ENCODE measurements around the gene ALDH1L1.

- TF ChIP-seq CTCF (conservative IDR thresholded peaks at IDR 0.05; ENCODE audit: low read depth in 2 of 2): no peak
- TF ChIP-seq POLR2AphosphoS5 (IDR thresholded peaks at IDR 0.05; ENCODE audit: low read depth): no peak
- no peak for TF ChIP-seq EZH2 (IDR thresholded peaks at IDR 0.05; ENCODE audit: low read depth, unreplicated experiment)
- no peak for TF ChIP-seq REST (IDR thresholded peaks at IDR 0.05; ENCODE audit: unreplicated experiment)
- TF ChIP-seq EZH2phosphoT487 (IDR thresholded peaks at IDR 0.05; ENCODE audit: unreplicated experiment): no peak
- TF ChIP-seq CREB1 (CRISPR knock-in tag; IDR thresholded peaks at IDR 0.05; ENCODE audit: low read depth): no peak
- no peak for TF ChIP-seq ZNF331 (CRISPR knock-in tag; IDR thresholded peaks at IDR 0.05; ENCODE audit: low read depth)
- no peak for TF ChIP-seq STAT1 (IDR thresholded peaks at IDR 0.05; ENCODE audit: unreplicated experiment)
- no peak for TF ChIP-seq ETS1 (IDR thresholded peaks at IDR 0.05)
Observed at GRCh38 chr3:126208606-126209256, 28.3 kb upstream of the ALDH1L1 start.
